CD8-positive, alpha-beta memory T cell (primary cell): ENCODE data around the gene GRHL3. TPM values are rescaled to one million over a fixed set of nuclear protein-coding genes. Genes with fewer than 3 reads are reported as not detected.

Source experiments
- CTCF ChIA-PET: fragments of 350-600 bp; sonication (Branson Sonifier 250); formaldehyde crosslinking; loops from one replicate; lab custom pipeline; 2021; ENCODE audit warnings: antibody characterized with exemption; lab: Charles Lee
- POLR2A ChIA-PET: fragments of 350-600 bp; sonication (Branson Sonifier 250); formaldehyde crosslinking; loops from one replicate; lab custom pipeline; 2021; ENCODE audit warnings: antibody characterized with exemption; lab: Charles Lee
- DNase-seq, 5 donors: peaks; one replicate each; pipeline versions ENCODE4 v3.0.0 to v3.0.0-alpha.2; 2020 to 2022; ENCODE audit warnings: mixed read lengths in 1 of 5
- H3K27ac ChIP-seq: one replicate; pipeline ENCODE4 v1.7.0; 2013; ENCODE audit warnings: low read depth, mild to moderate bottlenecking, low read length, moderate library complexity
- H3K27me3 ChIP-seq: 2 replicates; pipeline ENCODE4 v1.7.0; 2013; ENCODE audit warnings: low read length, mild to moderate bottlenecking; ENCODE audit not compliant: insufficient read depth, poor library complexity, severe bottlenecking
- H3K36me3 ChIP-seq: 2 replicates; pipeline ENCODE4 v1.7.0; 2013; ENCODE audit warnings: mild to moderate bottlenecking, low read length, moderate library complexity; ENCODE audit not compliant: insufficient read depth
- H3K4me1 ChIP-seq: 2 replicates; pipeline ENCODE4 v1.7.0; 2013; ENCODE audit warnings: mild to moderate bottlenecking, low read length, moderate library complexity; ENCODE audit not compliant: insufficient read depth
- H3K4me3 ChIP-seq: 2 replicates; pipeline ENCODE4 v1.7.0; 2013; ENCODE audit warnings: mild to moderate bottlenecking, low read length
- H3K9me3 ChIP-seq: 2 replicates; pipeline ENCODE4 v1.7.0; 2013; ENCODE audit warnings: mild to moderate bottlenecking, low read length
- H3K27ac Mint-ChIP-seq, 8 donors: one replicate each; pipeline ENCODE4 v1.8.0; 2020 to 2021; ENCODE audit warnings: mixed read lengths in 8 of 8, mild to moderate bottlenecking in 6 of 8, inconsistent platforms in 3 of 8, moderate library complexity in 3 of 8
- H3K27me3 Mint-ChIP-seq, 2 donors: one replicate each; pipeline ENCODE4 v1.8.0; 2020 to 2021; ENCODE audit warnings: mixed read lengths in 2 of 2, mild to moderate bottlenecking in 1 of 2, moderate library complexity in 1 of 2
- H3K36me3 Mint-ChIP-seq, 3 donors: one replicate each; pipeline ENCODE4 v1.8.0; 2020 to 2021; ENCODE audit warnings: mixed read lengths in 3 of 3, inconsistent platforms in 1 of 3, mild to moderate bottlenecking in 1 of 3
- H3K4me1 Mint-ChIP-seq, 3 donors: one replicate each; pipeline ENCODE4 v1.8.0; 2020 to 2021; ENCODE audit warnings: mixed read lengths in 3 of 3, inconsistent platforms in 1 of 3, mild to moderate bottlenecking in 1 of 3
- H3K4me3 Mint-ChIP-seq, 7 donors: one replicate each; pipeline ENCODE4 v1.8.0; 2020 to 2021; ENCODE audit warnings: mixed read lengths in 7 of 7, mild to moderate bottlenecking in 6 of 7, moderate library complexity in 4 of 7, inconsistent platforms in 2 of 7
- H3K9me3 Mint-ChIP-seq, 5 donors: one replicate each; pipeline ENCODE4 v1.8.0; 2020 to 2022; ENCODE audit warnings: mixed read lengths in 5 of 5, mild to moderate bottlenecking in 3 of 5, moderate library complexity in 2 of 5, inconsistent platforms in 1 of 5
- polyA plus RNA-seq: library from polyadenylated mRNA; unstranded; fragments of 300-500 nt; fragmentation: Illumina TruSeq; gene quantifications from one replicate; pipeline ENCODE4 v1.2.3, GENCODE V29; 2021
- total RNA-seq, 2 experiments: library from RNA; stranded (reverse); gene quantifications; one replicate each; pipeline ENCODE4 v1.2.3, GENCODE V29; 2021

Gene GRHL3
- total and polyA plus RNA-seq, 3 experiments from 2014 or later: 0.13 to 0.29 TPM; not detected in 1

GRCh38 chr1:24384251-24385090 lies 65.3 kb downstream of the GRHL3 start:
- Mint-ChIP-seq H3K27ac (peak overlapping the region in 5 of 8 donors; percentile 15 to 85 (median 36)), H3K4me1 (peaks cover 12 to 18% (median 16%) of the 10 kb centered on the region in 3 donors), H3K27me3 (no peaks in the 10 kb centered on the region), H3K36me3 (peaks cover 0 to 18% (median 6%) of the 10 kb centered on the region in 3 donors), H3K4me3 (peak overlapping the region in 4 of 7 donors; percentile 48 to 62 (median 57)), H3K9me3 (no peaks in the 10 kb centered on the region)
- POLR2A ChIA-PET: no interaction called here
- no peak for DNase-seq
- H3K4me1 ChIP-seq: peaks cover 5% of the 10 kb centered on the region
- no peaks in the 10 kb centered on the region for H3K36me3 ChIP-seq
- H3K27ac ChIP-seq: no peak overlapping the region
- no peak overlapping the region for H3K4me3 ChIP-seq
- H3K9me3 ChIP-seq: no peaks in the 10 kb centered on the region
- CTCF ChIA-PET: interaction anchor here (0.8 to 2.2 kb wide), 5 partner anchors 18 to 234 kb away, joined by 3 to 9 read pairs (median 4); no protein-coding TSS in a partner anchor
- no peaks in the 10 kb centered on the region for H3K27me3 ChIP-seq

- peak overlapping the region in 4 of 8 donors; percentile 10 to 64 (median 39) for H3K27ac Mint-ChIP-seq
- H3K4me3 ChIP-seq: no peak overlapping the region
- peaks cover 0 to 15% (median 6%) of the 10 kb centered on the region in 3 donors for H3K36me3 Mint-ChIP-seq
- H3K9me3 Mint-ChIP-seq: no peaks in the 10 kb centered on the region
- POLR2A ChIA-PET: no interaction called here
- no peaks in the 10 kb centered on the region for H3K27me3 Mint-ChIP-seq
- CTCF ChIA-PET: interaction anchor here (0.8 to 1.5 kb wide), 5 partner anchors 9 to 235 kb away, joined by 3 to 7 read pairs (median 4); partner anchors contain the start of gene STPG1
- H3K4me1 ChIP-seq: peaks cover 5% of the 10 kb centered on the region
- no peaks in the 10 kb centered on the region for H3K27me3 ChIP-seq
- H3K4me1 Mint-ChIP-seq: peaks cover 12 to 18% (median 16%) of the 10 kb centered on the region in 3 donors
- peak overlapping the region in 2 of 7 donors; percentile 15 to 18 for H3K4me3 Mint-ChIP-seq
- H3K36me3 ChIP-seq: no peaks in the 10 kb centered on the region
- peak in 2 of 5 donors; percentile 7 to 14 for DNase-seq
- no peaks in the 10 kb centered on the region for H3K9me3 ChIP-seq
- no peak overlapping the region for H3K27ac ChIP-seq
Measured at GRCh38 chr1:24385160-24385940, 66.2 kb downstream of the GRHL3 start.

GRCh38 chr1:24386241-24386640 lies 67.1 kb downstream of the GRHL3 start:
- H3K27ac Mint-ChIP-seq: peak overlapping the region in 4 of 8 donors; percentile 22 to 54 (median 33)

GRCh38 chr1:24386931-24387330 lies 67.8 kb downstream of the GRHL3 start:
- no peak overlapping the region for H3K4me3 Mint-ChIP-seq
- ChIA-PET POLR2A (no interaction called here), CTCF (interaction anchor here (1.4 to 3.3 kb wide), 2 partner anchors 185 to 188 kb away, joined by 6 to 19 read pairs; no protein-coding TSS in a partner anchor)
- H3K27ac ChIP-seq: no peak overlapping the region
- no peak overlapping the region for H3K27ac Mint-ChIP-seq
- DNase-seq: no peak
- peaks cover 0 to 1% of the 10 kb centered on the region in 2 donors for H3K27me3 Mint-ChIP-seq
- H3K4me1 ChIP-seq: peaks cover 16% of the 10 kb centered on the region
- no peak overlapping the region for H3K4me3 ChIP-seq
- H3K36me3 Mint-ChIP-seq: peaks cover 0 to 13% (median 4%) of the 10 kb centered on the region in 3 donors
- no peaks in the 10 kb centered on the region for H3K36me3 ChIP-seq
- H3K9me3 ChIP-seq: no peaks in the 10 kb centered on the region
- H3K4me1 Mint-ChIP-seq: peaks cover 20 to 27% (median 25%) of the 10 kb centered on the region in 3 donors
- H3K27me3 ChIP-seq: no peaks in the 10 kb centered on the region
- H3K9me3 Mint-ChIP-seq: no peaks in the 10 kb centered on the region

More at GRCh38 chr1:24386241-24386640, 67.1 kb downstream of the GRHL3 start:
- H3K9me3 Mint-ChIP-seq: no peaks in the 10 kb centered on the region
- Histone ChIP-seq H3K4me3 (no peak overlapping the region), H3K36me3 (no peaks in the 10 kb centered on the region), H3K9me3 (no peaks in the 10 kb centered on the region), H3K27me3 (no peaks in the 10 kb centered on the region), H3K27ac (no peak overlapping the region), H3K4me1 (peaks cover 10% of the 10 kb centered on the region)
- H3K4me1 Mint-ChIP-seq: peaks cover 13 to 20% (median 18%) of the 10 kb centered on the region in 3 donors
- H3K36me3 Mint-ChIP-seq: peaks cover 0 to 15% (median 5%) of the 10 kb centered on the region in 3 donors
- CTCF ChIA-PET: interaction anchor here (0.8 to 3.3 kb wide), 5 partner anchors 10 to 201 kb away, joined by 3 to 19 read pairs (median 5); partner anchors contain the start of gene STPG1
- POLR2A ChIA-PET: no interaction called here
- H3K27me3 Mint-ChIP-seq: peaks cover 0 to 1% of the 10 kb centered on the region in 2 donors
- DNase-seq: no peak
- H3K4me3 Mint-ChIP-seq: no peak overlapping the region

GRCh38 chr1:24387636-24388175 lies 68.5 kb downstream of the GRHL3 start:
- no peak overlapping the region for H3K4me3 Mint-ChIP-seq
- H3K9me3 Mint-ChIP-seq: no peaks in the 10 kb centered on the region
- CTCF ChIA-PET: interaction anchor here (1.4 to 3.3 kb wide), 2 partner anchors 186 to 189 kb away, joined by 6 to 19 read pairs; no protein-coding TSS in a partner anchor
- POLR2A ChIA-PET: no interaction called here
- Histone ChIP-seq H3K4me3 (no peak overlapping the region), H3K4me1 (peaks cover 23% of the 10 kb centered on the region), H3K27me3 (no peaks in the 10 kb centered on the region), H3K9me3 (no peaks in the 10 kb centered on the region), H3K27ac (no peak overlapping the region), H3K36me3 (no peaks in the 10 kb centered on the region)
- peaks cover 0 to 1% of the 10 kb centered on the region in 2 donors for H3K27me3 Mint-ChIP-seq
- peaks cover 0 to 7% (median 4%) of the 10 kb centered on the region in 3 donors for H3K36me3 Mint-ChIP-seq
- no peak overlapping the region for H3K27ac Mint-ChIP-seq
- no peak for DNase-seq
- H3K4me1 Mint-ChIP-seq: peaks cover 27 to 35% (median 33%) of the 10 kb centered on the region in 3 donors

- no peak overlapping the region for H3K4me3 ChIP-seq
- H3K4me1 ChIP-seq: peaks cover 30% of the 10 kb centered on the region
- Mint-ChIP-seq H3K27me3 (peaks cover 0 to 1% of the 10 kb centered on the region in 2 donors), H3K4me3 (no peak overlapping the region), H3K9me3 (no peaks in the 10 kb centered on the region), H3K27ac (no peak overlapping the region), H3K4me1 (peaks cover 32 to 42% (median 40%) of the 10 kb centered on the region in 3 donors), H3K36me3 (peaks cover 0 to 3% (median 1%) of the 10 kb centered on the region in 3 donors)
- no peaks in the 10 kb centered on the region for H3K9me3 ChIP-seq
- ChIA-PET CTCF (interaction anchor here (3.3 kb wide), 1 partner anchor 189 kb away, joined by 19 read pairs; no protein-coding TSS in a partner anchor), POLR2A (no interaction called here)
- no peaks in the 10 kb centered on the region for H3K27me3 ChIP-seq
- no peak overlapping the region for H3K27ac ChIP-seq
- H3K36me3 ChIP-seq: no peaks in the 10 kb centered on the region
- DNase-seq: no peak
Measured at GRCh38 chr1:24388331-24388885, 69.3 kb downstream of the GRHL3 start.

- no peak overlapping the region for H3K4me3 Mint-ChIP-seq
- peak overlapping the region in 3 of 8 donors; percentile 14 to 15 (median 14) for H3K27ac Mint-ChIP-seq
- H3K4me1 Mint-ChIP-seq: peaks cover 32 to 41% (median 40%) of the 10 kb centered on the region in 3 donors
- peaks cover 0 to 1% of the 10 kb centered on the region in 2 donors for H3K27me3 Mint-ChIP-seq
- H3K9me3 Mint-ChIP-seq: no peaks in the 10 kb centered on the region
- no peak overlapping the region for H3K27ac ChIP-seq
- no peak overlapping the region for H3K4me3 ChIP-seq
- ChIA-PET POLR2A (no interaction called here), CTCF (interaction anchor here (3.3 kb wide), 1 partner anchor 190 kb away, joined by 19 read pairs; no protein-coding TSS in a partner anchor)
- H3K36me3 ChIP-seq: no peaks in the 10 kb centered on the region
- H3K27me3 ChIP-seq: no peaks in the 10 kb centered on the region
- no peak for DNase-seq
- H3K4me1 ChIP-seq: peaks cover 38% of the 10 kb centered on the region
- H3K36me3 Mint-ChIP-seq: peaks cover 0 to 3% (median 1%) of the 10 kb centered on the region in 3 donors
- H3K9me3 ChIP-seq: no peaks in the 10 kb centered on the region
Measured at GRCh38 chr1:24389231-24389678, 70.1 kb downstream of the GRHL3 start.
